ENCODE data around the gene MYH13. TPM values are rescaled to one million over a fixed set of nuclear protein-coding genes. Genes with fewer than 3 reads are reported as not detected.

The MYH13 gene
- total and polyA plus RNA-seq, 2 donors (not counting 3 experiments of a cell fraction or from before 2014, with no cell fraction given): not detected

- Histone ChIP-seq H3K4me2 (ENCODE audit: insufficient read depth, low read length) (no peak overlapping the region), H3K36me3 (ENCODE audit: control insufficient read depth in 2 of 2, extremely low read depth in 1 of 2, insufficient read depth in 2 of 2, low read length in 2 of 2) (no peaks in the 10 kb centered on the region), H3K9me1 (replicated peaks; ENCODE audit: control insufficient read depth, extremely low read depth, insufficient read depth, low read length) (no peaks in the 10 kb centered on the region), H3K4me1 (ENCODE audit: control insufficient read depth, extremely low read depth, insufficient read depth, low read length) (no peaks in the 10 kb centered on the region), H3K9ac (replicated peaks; ENCODE audit: extremely low read depth, insufficient read depth, low read length) (no peak overlapping the region), H3K27me3 (ENCODE audit: control insufficient read depth in 2 of 2, insufficient read depth in 2 of 2, low read length in 2 of 2) (no peaks in the 10 kb centered on the region), H3K9me3 (replicated peaks; ENCODE audit: control insufficient read depth, insufficient read depth, low read length) (no peaks in the 10 kb centered on the region), H4K20me1 (replicated peaks; ENCODE audit: control insufficient read depth, extremely low read depth, insufficient read depth, low read length) (no peaks in the 10 kb centered on the region), H3K79me2 (ENCODE audit: control insufficient read depth, insufficient read depth, low read length) (no peaks in the 10 kb centered on the region), H2AFZ (ENCODE audit: low read depth, low read length) (no peak overlapping the region), H3K4me3 (replicated peaks in 1 of 3; ENCODE audit: insufficient read depth in 1 of 3, low read depth in 1 of 3, low read length in 3 of 3) (no peak overlapping the region), H3K27ac (ENCODE audit: insufficient read depth, low read depth, low read length) (no peak overlapping the region)
- intact Hi-C loops (cut with micrococcal nuclease): no loop called here
- FAIRE-seq (no peak), DNase-seq (ENCODE audit: low read depth, low spot score) (no peak)
- no peak for TF ChIP-seq MYC (IDR thresholded peaks at IDR 0.05; ENCODE audit: low read depth, low read length)
- no peak for TF ChIP-seq MAX (IDR thresholded peaks at IDR 0.05; ENCODE audit: insufficient read depth, insufficient read length)
- TF ChIP-seq JUN (IDR thresholded peaks at IDR 0.05; ENCODE audit: borderline replicate concordance, insufficient read depth, insufficient read length, low read depth): no peak
- dilution Hi-C loops (cut with MboI; ENCODE audit: extremely low pct_ligation_motif_present, low sequenced_read_pairs): no loop called here
- POLR2A ChIA-PET: no interaction called here
- CTCF ChIA-PET: no interaction called here
- BruUV-seq (replicated peaks): no TSS peak
Observed at GRCh38 chr17:10415161-10415560, 42.4 kb upstream of the MYH13 start.

- Histone ChIP-seq H3K9me1 (replicated peaks; ENCODE audit: control insufficient read depth, extremely low read depth, insufficient read depth, low read length) (no peaks in the 10 kb centered on the region), H3K27me3 (ENCODE audit: control insufficient read depth in 2 of 2, insufficient read depth in 2 of 2, low read length in 2 of 2) (no peaks in the 10 kb centered on the region), H3K4me2 (ENCODE audit: insufficient read depth, low read length) (no peak overlapping the region), H3K79me2 (ENCODE audit: control insufficient read depth, insufficient read depth, low read length) (no peaks in the 10 kb centered on the region), H3K4me3 (replicated peaks in 1 of 3; ENCODE audit: insufficient read depth in 1 of 3, low read depth in 1 of 3, low read length in 3 of 3) (no peak overlapping the region), H2AFZ (ENCODE audit: low read depth, low read length) (no peak overlapping the region), H3K9ac (replicated peaks; ENCODE audit: extremely low read depth, insufficient read depth, low read length) (no peak overlapping the region), H3K9me3 (replicated peaks; ENCODE audit: control insufficient read depth, insufficient read depth, low read length) (peaks cover 3% of the 10 kb centered on the region), H4K20me1 (replicated peaks; ENCODE audit: control insufficient read depth, extremely low read depth, insufficient read depth, low read length) (no peaks in the 10 kb centered on the region), H3K36me3 (ENCODE audit: control insufficient read depth in 2 of 2, extremely low read depth in 1 of 2, insufficient read depth in 2 of 2, low read length in 2 of 2) (no peaks in the 10 kb centered on the region), H3K4me1 (ENCODE audit: control insufficient read depth, extremely low read depth, insufficient read depth, low read length) (no peaks in the 10 kb centered on the region), H3K27ac (ENCODE audit: insufficient read depth, low read depth, low read length) (no peak overlapping the region)
- dilution Hi-C loops (cut with MboI; ENCODE audit: extremely low pct_ligation_motif_present, low sequenced_read_pairs) (no loop called here), intact Hi-C loops (cut with micrococcal nuclease) (no loop called here)
- FAIRE-seq: no peak
- ChIA-PET POLR2A (no interaction called here), CTCF (no interaction called here)
- DNase-seq (ENCODE audit: low read depth, low spot score): no peak
- no TSS peak for BruUV-seq (replicated peaks)
- TF ChIP-seq MAX (IDR thresholded peaks at IDR 0.05; ENCODE audit: insufficient read depth, insufficient read length) (no peak), FOS (IDR thresholded peaks at IDR 0.05; ENCODE audit: borderline replicate concordance, insufficient read depth, low read length) (no peak), JUN (IDR thresholded peaks at IDR 0.05; ENCODE audit: borderline replicate concordance, insufficient read depth, insufficient read length, low read depth) (no peak), GATA2 (IDR thresholded peaks at IDR 0.05; ENCODE audit: insufficient read depth, insufficient read length, low read depth, low read length) (no peak), POLR2A (IDR thresholded peaks at IDR 0.05; ENCODE audit: low read depth, low read length) (no peak), MYC (IDR thresholded peaks at IDR 0.05; ENCODE audit: low read depth, low read length) (no peak), EZH2 (IDR thresholded peaks at IDR 0.05; ENCODE audit: borderline replicate concordance, low read depth, low read length, severe bottlenecking) (no peak), POLR2AphosphoS5 (IDR thresholded peaks at IDR 0.05; ENCODE audit: insufficient read depth, low read depth, low read length) (no peak), CTCF (IDR thresholded peaks at IDR 0.05; ENCODE audit: extremely low read depth in 1 of 2, insufficient read depth in 1 of 2, low read depth in 1 of 2, low read length in 2 of 2) (no peak)
Observed at GRCh38 chr17:10403589-10403988, 30.8 kb upstream of the MYH13 start.
